DMS79 treated with DMSO at 0.1 percent for 48 hours (cell line): ENCODE measurements around the gene SNRNP25.

ENCODE experiments used
- DNase-seq: peaks from one replicate; lab custom pipeline; 2025; lab: John Stamatoyannopoulos, UW

SNRNP25 gene

GRCh38 chr16:78444-79150 lies 25.0 kb downstream of the SNRNP25 start:
- DNase-seq = no peak

- DNase-seq = no peak
Observed at GRCh38 chr16:79151-80054, 25.8 kb downstream of the SNRNP25 start.

GRCh38 chr16:83060-83603 lies 29.5 kb downstream of the SNRNP25 start:
- DNase-seq = no peak

DNA sequence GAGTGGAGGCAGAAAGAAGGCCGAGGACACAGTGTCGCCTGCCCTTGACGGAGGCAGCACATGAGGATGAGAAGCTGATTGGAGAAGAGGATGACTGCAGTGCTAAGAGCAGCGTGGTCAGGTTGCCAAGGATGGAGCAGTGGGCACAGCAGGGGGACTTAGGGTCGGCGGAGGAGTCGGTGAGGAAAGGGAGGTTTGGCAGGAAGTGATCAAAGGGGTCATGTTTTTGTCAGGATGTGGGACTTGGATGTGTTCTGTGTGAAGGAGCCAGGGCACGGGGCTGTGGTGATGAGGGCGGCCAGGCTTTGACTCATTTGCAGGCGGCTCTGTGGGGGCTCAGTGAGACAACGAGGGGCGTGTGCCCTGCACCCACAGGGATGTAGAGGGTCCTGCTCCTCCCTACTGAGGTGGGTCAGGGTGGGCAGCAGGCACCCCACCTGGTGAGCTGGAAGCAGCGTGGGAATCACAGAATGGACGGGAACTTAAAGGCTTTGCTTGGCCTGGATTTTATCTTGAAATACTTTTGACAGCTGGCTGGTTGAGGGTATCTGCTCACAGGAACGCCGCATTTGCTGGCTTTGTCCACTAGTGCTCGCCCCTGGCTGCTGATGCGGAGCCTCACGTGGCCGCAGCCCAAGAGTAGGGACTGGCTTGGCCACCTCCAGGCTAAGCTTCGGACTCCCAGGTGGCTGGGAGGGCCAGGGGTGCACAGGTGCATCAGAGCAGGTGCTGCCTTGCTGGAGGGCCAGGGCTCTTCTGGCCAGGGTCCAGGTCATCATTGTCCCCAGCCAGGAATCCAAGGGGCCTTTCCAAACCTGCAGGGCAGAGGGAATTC lies 30.4 kb downstream of the SNRNP25 start:
- DNase-seq = peak; percentile 80

GRCh38 chr16:84718-85406 lies 31.2 kb downstream of the SNRNP25 start:
- peak; percentile 84 for DNase-seq

GRCh38 chr16:85407-85782 lies 31.8 kb downstream of the SNRNP25 start:
- DNase-seq = no peak

DNA sequence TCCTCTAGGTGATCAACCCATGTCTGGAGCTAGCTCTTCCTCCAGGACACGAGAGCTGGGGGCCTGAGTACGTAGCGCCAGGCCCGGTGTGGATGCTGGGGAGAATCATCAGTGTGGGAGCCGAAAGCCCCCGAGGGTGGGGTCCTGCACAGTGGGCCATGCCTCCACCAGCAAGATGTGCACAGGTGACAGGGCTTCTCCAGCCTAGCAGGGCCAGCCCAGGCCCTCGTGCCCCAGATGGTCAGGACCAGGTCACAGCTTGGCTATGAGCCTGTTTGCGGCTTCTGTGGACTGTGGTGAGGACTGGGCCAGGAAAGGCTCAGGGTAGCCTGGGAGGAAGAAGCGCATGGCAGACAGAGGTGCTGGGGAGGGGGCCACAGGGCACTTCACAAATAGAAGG lies 32.2 kb downstream of the SNRNP25 start:
- DNase-seq = no peak

GRCh38 chr16:86483-86952 lies 32.9 kb downstream of the SNRNP25 start:
- DNase-seq = no peak

- no peak for DNase-seq
Observed at GRCh38 chr16:88613-89012, 35.0 kb downstream of the SNRNP25 start.

DNA sequence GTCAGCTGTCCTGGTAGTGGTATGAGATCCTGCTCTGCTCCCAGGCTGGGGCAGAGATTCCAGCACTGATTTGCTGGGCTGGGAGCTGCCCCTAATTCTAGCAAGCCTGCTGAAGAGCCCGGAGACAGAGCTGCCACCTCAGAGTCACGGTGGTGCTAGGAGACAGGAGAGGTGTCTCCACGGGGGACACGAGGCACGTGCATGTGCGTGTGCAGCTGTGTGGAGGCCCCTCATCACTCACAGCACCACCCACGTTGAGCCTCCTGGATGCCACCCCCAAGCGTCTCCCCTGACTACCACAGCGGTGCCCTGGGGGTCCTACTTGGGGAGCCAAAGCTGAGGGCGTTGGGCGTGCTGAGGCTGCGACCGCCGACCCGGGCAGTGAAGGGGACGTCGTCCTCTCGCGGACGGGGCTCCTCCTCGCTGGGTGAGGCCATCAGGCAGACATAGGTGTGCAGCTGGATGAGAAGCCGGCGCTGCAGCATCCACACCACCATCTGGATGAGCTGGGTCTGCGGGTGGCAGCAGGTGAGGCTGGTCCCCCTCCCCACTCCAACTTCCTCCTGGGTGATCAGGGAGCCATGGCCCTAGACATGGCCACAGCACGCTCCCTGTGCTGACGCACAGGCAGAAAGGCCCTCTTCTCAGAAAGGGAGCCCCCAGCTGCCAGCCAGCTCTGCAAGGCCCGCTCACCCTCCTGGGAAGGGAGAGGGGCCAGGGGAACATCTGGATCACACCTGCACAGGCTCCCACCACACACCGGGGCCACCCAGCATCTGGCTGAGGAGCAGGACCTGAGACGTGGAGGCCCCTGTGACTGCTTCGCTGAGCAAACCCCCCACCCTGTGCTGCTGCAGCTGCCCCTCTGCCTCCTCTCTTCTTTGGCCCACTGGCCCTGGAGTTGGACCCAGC lies 36.0 kb downstream of the SNRNP25 start:
- no peak for DNase-seq

- DNase-seq = peak; percentile 97
Observed at GRCh38 chr16:91484-91883, 37.9 kb downstream of the SNRNP25 start.

GRCh38 chr16:92431-93339 lies 39.1 kb downstream of the SNRNP25 start:
- DNase-seq = peak; percentile 94

DNA sequence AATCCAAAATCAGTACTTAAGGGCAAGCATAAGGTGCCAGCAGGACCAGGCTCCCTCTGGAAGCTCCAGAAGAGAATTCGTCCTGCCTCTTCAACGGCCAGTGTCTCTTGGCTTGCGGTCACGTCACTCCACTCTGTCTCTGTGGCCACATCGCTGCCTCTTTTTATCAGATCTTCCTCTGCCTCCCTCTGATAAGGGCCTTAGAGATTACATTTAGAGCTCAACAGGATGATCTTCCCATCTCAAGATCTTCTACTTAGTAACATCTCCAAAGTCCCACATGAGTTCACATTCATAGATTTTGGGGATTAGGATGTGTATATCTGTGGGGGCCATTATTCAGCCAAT lies 41.3 kb downstream of the SNRNP25 start:
- DNase-seq = no peak

GRCh38 chr16:96935-97381 lies 43.3 kb downstream of the SNRNP25 start:
- DNase-seq = peak; percentile 22

GRCh38 chr16:97822-98221 lies 44.2 kb downstream of the SNRNP25 start:
- DNase-seq = no peak

- no peak for DNase-seq
Observed at GRCh38 chr16:100989-101388, 47.4 kb downstream of the SNRNP25 start.

DNA sequence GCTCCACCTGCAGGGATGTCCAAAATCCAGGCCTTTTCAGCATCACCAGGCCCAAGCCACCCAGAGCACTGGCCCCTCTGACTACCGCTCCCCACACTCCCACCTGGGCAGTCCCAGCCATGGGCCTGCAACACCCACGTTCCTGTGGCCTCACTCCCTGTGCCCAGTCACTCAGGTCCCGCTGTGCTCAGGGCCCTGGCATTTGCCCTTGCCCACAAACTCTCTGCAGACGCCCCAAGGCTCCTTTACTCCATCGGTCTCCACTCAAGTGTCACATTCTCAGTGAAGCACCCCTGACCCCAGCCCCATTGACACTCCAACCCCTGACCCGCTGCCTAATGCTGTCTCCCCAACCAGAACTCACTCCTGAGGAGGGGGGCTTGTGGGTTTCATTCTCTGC lies 48.0 kb downstream of the SNRNP25 start:
- DNase-seq = no peak

GRCh38 chr16:102060-102855 lies 48.6 kb downstream of the SNRNP25 start:
- no peak for DNase-seq
